GM21381 (cell line): ENCODE results near the gene SLC27A4.

Experiments
- ATAC-seq: cut with Tn5 transposase; IDR thresholded peaks from one replicate; pipeline ENCODE4 v1.9.1; 2021; ENCODE audit warnings: mild to moderate bottlenecking, moderate library complexity; ENCODE audit not compliant: unreplicated experiment

SLC27A4 gene

GRCh38 chr9:128339761-128340690, at the start of gene SLC27A4:
SLC27A4 (plus strand) TSS chr9:128340527; CDS start chr9:128343133, 2,606 bp downstream.
- peak; percentile 86 for ATAC-seq

- no peak for ATAC-seq
Measured at GRCh38 chr9:128292009-128292408, 48.3 kb upstream of the SLC27A4 start.

DNA sequence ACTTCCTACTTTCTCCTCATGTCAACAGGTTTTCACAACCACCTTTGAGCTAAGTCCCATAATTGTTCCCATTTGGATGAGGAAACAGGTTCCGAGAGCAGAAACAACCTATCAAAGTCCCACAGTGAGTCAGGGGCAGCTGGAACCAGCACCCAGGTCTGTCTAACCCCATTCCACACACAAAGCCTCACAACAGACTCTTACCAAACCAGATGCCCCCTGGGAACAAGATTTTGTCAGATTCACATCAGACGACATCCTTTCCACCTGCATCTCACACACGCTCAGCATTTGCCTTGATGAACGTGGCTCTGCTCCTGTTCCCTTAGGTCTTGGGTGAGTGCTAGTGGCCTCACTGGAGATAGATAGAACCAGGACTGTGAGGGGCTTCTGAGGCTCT, 47.2 kb upstream of the SLC27A4 start:
- ATAC-seq: no peak

DNA sequence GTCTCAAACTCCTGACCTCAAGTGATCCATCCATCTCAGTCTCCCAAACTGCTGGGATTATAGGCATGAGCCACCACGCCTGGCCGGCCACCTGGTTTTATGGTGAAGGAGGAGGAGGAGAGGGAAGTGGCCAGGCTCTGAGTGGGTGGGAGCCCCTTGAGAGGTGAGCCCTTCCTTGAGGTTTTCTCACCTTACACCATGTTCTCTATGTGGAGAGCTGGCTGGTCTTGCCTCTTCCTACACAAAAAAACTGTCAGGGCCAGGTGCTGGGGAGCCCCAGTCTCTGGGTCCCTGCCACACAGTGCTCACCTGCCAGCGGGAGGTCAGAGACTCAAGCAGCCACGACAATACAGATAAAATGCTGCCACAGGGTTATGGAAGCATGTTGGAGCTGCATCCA, 46.2 kb upstream of the SLC27A4 start:
- ATAC-seq: no peak

- no peak for ATAC-seq
Measured at GRCh38 chr9:128296340-128297220, 43.7 kb upstream of the SLC27A4 start.

DNA sequence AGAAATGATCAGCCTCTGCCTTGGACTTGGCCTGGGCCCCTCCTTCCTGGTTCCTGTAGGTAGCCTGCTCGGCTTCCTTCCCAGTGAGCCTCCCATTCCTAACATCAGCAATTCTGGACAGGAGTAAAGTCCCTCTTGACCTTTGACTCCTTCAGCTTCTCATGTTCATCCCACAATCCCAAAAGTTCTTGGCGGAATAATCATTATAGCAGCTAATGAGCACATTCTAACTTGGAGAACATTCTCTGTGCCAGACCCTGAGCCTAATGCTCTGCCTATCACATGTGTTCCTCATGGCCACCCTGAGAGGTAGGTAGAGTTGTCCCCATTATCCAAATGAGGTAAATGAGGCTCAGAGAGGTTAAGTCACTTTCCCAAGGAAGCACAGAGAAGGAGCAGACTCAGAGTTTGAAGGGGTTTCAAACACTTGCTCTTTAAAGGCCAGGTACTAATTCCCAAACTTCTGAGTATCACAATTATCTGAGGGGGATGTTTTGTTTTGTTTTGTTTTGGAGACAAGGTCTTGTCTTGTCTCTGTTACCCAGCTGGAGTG, 43.0 kb upstream of the SLC27A4 start:
- ATAC-seq: no peak

GRCh38 chr9:128298535-128299482, 41.5 kb upstream of the SLC27A4 start:
- ATAC-seq: no peak

GRCh38 chr9:128304136-128304970, 36.0 kb upstream of the SLC27A4 start:
- ATAC-seq: no peak

- no peak for ATAC-seq
Measured at GRCh38 chr9:128304971-128305288, 35.4 kb upstream of the SLC27A4 start.

DNA sequence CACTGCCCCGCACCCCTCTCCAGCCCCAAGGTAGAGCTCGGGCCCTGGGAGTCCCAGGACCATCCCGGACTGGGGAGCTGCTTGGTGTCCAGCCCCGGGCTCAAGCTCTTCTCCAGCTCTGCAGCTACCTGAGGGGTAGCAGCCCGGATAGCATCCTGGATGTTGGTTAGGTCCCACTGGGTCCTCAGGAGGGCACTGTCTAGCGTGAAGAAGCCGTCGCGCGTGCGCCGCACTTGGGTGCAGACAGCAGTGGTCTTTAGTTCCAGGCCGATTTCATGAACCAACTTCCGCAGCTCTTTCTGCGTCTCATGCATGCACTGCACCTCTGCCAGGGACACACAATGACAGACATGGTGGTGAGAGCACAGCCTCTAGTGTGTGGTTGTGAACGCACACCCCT, 30.8 kb upstream of the SLC27A4 start:
- no peak for ATAC-seq

GRCh38 chr9:128310461-128310860, 29.9 kb upstream of the SLC27A4 start:
- no peak for ATAC-seq

DNA sequence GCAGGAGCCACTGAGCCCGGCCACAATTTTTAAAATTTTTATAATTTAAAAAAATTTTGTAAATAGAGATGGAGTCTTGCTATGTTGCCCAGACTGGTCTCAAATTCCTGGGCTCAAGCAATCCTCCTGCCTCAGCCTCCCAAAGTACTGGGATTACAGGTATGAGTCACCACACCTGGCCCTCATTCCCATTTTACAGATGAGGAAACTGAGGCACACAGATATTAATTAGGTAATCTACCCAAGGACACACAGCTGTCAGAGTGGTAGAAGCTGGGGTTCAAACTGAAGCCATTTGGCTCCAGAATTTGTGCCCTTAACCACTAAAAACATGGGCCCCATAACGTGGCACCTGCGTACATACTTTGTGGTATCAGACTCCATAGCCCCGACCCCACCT, 25.6 kb upstream of the SLC27A4 start:
- no peak for ATAC-seq

DNA sequence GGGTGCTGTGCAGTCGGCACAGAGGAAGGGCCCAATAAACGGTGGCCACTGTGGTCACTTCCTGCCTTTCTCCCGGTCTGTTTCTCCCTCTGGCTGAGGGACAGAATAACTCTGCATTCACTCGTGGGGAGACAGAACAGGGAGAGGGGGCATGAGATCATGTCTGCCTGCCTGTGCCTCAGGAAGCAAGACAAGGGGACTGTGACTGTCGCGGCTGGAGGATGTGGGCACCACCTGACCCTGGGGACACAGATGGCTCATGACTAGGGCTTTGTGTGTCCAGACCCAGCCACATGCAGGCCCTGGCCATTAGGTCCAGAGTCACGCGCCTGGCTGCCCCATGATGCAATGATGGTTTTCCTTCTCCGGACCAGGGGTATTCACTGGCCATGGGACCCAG, 23.9 kb upstream of the SLC27A4 start:
- ATAC-seq: no peak

DNA sequence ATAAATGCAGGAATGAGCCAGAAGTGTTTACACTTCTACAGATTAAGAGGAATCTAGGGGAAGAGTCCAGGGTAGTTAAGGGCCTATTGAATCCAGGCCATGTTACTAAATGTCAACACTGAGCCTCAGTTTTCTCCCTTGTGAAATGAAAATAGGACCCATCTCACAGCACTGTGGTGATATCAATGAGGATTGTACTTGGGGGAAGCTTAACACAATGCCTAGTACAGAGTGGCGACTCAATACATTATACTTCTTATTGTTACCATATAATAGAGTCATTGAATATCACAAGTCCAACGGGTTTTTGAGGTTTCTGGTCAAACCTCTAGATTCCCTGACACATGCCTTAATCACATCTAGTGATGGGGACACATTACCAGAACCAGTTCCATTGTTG, 22.7 kb upstream of the SLC27A4 start:
- no peak for ATAC-seq

GRCh38 chr9:128321343-128321742, 19.0 kb upstream of the SLC27A4 start:
- no peak for ATAC-seq

DNA sequence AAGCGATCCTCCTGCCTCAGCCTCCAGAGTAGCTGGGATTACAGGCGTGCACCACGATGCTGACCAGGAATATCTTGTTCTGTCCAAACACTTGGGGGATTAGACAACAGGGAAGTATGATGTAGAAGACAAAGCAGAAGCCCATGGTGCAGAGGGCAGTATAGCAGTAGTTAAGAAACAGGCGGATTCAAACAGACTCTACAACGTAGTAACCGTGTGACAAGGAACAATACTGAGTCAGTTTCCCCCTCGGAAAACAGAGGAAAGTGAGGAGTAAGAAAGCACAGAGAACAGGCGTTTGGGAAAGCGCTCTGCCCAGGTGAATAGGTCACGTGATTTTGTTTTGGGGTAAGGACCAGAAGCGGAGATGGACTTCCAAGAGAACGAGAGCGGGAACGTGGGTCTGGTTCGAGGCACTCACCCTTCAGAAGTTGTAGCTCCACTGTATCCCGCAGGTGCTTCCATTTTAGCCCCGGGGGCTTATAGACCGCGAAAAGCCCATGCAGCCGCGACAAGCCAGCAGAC, 18.4 kb upstream of the SLC27A4 start:
- ATAC-seq: peak; percentile 11

DNA sequence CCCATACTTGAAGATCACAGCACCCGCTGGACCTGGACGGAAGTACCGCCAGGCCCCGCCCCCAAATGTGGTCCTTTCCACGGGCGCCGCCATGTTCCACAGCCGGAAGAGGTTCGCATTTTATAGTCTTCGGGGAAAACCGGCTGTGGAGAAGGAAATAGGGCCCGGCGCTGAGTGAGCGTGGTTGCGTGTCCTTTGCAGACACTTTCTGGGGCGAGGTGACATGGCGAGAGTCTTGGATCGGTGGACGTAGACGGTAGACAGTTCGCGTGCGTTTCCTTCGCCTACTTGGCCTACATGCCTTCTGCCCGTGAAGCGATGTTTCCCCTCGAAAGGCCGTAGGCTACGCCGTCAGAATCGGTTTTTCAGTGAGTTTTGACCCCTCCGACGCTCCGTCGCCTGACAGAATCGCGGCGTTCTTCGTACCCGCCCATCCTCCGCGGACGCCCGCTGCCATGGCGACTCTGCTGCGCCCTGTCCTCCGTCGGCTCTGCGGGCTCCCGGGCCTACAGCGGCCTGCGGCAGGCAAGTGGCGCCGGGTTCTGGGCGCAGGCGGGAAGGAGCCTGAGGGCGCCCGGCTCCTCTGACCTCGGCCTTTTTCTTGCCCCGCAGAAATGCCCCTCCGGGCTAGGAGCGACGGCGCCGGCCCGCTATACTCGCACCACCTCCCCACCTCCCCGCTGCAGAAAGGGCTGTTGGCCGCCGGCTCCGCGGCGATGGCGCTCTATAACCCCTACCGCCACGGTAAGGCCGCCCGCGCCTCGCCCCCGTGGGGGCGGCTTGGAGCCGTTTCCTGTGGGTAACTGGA, 17.7 kb upstream of the SLC27A4 start, which contains the start of the genes COQ4 and TRUB2:
Gene COQ4, plus strand, starts transcription at position 436 of the 808 bp plus-strand sequence. Its CDS starts 20 bp downstream, at position 456.
Gene TRUB2, minus strand, starts transcription at position 44 of the 808 bp plus-strand sequence. Its CDS starts 39 bp downstream, at position 5.
- peak; percentile 81 for ATAC-seq

DNA sequence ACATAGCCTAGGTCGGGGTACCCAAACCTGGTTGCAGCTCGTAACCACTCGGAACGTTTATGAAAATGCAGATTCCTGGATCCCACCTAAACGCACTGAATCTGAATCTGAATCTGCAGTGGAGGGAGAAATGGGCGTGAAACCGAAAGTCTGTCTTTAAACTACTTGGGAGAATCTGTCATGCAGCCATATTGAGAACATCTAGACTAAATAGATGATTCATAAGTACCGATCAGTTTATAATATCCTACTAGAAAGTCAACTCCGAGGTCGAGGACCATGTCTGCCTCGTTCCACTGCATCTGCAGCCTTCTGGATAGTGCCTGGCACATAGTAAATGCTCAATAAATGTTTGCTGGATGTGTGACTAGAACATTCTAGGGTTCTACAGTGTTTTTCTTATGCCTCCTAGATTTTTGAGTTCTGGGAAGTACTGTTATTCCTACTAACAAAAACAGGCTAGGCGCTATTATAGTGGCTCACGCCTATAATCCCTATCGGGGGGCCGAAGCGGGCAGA, 17.1 kb upstream of the SLC27A4 start:
- no peak for ATAC-seq
